Activated T-cell treated with anti-CD3 and anti-CD28 coated beads for 48 hours (primary cell): Measurements from ENCODE around the gene SIRT2.

Experiments
- DNase-seq: peaks from one replicate; pipeline ENCODE4 v3.0.0-alpha.2; 2020; ENCODE audit warnings: low read depth

SIRT2 gene

DNA sequence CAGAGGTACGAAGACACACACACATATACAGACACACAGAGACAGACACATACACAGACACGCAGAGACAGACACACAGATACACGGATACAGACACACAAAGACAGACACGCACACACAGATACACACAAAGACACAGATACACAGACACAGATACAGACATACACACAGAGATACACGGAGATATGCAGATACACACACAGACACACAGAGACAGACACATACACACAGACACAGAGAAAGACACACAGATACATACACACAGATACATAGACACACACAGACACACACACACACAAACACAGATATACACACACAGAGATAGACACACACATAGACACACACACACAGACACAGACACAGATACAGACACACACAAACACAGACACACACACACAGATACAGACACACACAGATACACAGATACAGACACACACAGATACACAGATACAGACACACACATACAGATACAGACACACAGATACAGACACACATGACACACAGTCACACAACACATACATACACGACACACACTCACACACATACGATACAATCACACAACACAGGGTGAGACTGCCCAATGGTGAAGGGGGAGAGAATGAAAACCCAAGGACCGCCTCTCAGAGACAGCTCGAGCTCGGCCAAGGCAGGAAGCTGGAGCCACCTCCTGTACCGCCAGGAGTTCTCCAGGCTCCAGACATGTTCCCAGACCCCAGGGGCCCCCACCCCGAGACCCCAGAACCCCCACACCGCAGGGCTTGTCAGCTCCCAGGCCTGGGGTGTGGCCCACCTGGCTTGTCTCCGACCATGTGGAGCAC, 21.4 kb upstream of the SIRT2 start:
- DNase-seq, result no peak

DNA sequence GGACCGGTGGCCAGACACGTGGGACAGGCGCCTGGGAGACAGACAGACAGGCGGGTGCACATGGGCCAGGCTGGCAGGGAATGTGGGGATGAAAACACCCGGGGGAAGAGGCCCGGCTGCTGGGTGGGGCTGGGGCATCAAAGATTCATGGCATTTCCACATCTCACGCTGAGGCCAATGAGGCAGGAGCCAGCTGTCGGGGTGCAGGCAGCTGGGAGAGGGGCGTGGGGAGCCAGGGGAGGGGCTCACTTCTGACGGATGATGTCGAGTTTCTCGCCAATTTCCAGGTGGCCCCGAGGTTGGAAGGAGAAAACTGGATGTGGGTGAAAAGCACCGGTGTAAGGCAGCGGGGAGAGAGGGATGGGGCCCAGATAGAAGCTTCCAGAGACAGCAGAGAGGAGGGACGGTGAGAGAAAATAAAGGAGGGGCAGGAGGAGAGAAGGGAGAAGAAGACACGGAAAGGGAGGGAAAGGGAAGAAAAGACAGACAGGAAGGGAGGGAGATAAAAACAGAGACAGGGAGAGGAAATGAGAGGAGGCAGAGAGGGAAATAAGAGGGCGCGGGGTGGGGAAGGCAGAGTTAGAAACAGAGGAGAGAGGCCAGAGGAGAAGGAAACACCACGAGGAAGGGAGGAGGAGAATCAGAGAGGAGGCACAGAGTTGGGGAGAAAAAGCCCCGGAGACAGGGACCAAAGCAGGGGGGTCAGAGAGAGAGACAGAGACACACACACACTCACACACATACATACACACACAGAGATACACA, 20.6 kb upstream of the SIRT2 start:
- no peak for DNase-seq

DNA sequence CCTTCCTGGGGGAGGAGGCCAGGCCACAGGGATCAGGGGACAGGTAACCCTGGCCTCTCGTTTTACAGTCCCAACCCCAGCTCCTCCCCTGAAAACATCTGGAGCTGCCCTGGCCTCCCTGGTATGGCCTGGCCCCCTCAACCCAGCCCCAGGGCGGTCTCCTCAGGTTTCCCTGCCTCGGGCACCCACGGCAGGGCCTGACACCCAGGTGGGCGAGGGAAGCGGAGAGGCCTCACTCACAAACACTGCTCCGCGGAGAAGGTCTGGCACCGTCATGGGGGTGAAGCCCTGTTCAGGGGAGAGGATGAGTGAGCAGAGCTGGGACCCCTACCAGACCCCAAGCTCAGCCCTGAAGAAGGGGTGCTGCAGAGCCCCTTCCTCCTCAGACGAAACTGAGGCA, 19.1 kb upstream of the SIRT2 start:
- no peak for DNase-seq

DNA sequence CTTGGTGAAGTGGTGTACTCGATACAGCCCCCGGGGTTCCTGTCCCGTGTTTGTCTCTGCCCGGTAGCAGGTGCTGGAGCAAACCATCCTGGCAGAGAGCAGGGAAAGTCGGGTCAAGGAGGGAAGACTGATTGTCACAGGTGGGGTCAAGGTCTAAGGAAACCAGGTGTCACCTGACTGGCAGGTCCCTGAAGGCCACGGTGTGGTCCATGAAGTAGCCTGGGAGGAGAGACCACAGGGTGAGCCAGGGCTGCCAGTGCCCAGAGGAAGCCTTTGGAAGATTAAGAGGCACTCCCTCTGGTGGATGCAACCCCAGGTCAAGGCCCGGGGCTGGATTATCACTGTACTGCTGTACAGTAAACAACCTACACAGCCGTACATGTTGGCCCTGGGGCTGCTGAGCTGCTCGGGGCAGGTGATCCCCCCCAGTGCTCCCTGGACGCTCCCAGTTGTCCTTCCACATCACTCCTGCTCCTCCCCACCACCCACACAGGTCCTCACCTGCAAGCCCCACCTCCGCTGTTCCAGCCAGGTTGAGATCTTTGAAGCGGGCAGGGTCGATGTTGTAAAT, 18.6 kb upstream of the SIRT2 start:
- no peak for DNase-seq

DNA sequence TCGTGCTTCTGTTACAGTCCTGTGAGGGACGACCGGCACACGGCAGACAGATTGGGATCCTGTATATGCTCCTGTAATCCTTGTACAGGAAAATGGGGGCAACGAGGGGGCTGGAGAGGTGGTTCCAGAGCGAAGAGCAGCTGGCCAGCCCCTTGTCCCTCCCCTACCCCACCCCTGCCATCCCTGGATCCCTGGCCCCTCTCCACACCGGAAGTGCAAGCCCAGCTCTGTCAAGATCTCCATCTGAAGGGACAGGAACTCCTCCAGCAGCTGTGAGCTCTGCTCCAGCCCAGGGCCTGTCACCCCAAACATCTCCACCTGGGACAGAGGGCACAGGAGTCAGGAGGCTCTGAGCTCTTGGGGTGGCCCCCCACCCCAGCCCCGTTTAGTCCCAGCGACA, 18.1 kb upstream of the SIRT2 start:
- DNase-seq, result no peak

DNA sequence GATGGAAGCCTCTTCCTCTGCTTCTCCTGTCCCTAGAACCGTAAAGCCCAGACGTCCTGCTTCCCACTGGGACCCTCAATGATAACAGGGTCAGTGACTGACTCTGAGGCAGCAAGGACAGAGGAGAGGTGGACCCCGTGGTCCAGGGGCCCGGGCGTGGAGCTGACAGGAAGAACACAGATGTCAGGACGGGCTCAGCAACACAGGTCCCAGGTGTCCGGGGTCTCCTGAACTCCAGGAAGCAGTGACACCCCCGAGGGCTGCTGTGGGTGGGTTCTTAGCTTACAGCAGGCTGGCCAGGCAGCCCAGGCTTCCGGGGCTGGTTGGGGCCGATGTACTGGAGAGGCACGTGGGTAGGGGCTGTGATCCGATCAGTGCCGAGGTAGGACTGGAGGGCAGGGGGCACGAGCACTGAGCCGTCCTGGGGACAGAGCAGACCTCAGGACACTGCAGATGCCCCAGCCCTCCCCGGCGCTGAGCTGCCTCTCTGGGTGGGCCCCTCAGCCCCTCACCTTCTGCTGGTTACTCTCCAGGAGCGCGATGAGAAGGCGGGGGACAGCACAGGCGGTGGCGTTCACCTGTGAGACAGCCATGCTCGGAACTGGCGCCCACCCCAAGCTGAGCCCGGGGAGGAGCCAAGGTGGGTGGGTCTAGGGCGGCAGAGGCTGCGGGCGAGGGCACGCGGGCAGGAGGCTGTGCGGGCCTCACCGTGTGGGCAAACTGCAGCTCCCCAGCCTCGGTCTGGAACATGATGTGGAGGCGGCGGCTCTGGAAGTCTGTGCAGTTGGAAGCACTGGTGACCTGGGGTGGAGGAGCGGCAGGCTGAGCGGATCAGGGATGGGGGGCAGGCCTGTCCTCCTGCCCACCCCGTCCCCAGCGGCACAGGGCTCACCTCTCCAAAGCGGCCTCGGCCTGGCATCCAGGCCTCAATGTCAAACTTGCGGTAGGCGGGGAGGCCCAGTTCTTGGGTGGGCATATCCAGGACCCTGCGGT, 16.2 kb upstream of the SIRT2 start:
- no peak for DNase-seq

DNA sequence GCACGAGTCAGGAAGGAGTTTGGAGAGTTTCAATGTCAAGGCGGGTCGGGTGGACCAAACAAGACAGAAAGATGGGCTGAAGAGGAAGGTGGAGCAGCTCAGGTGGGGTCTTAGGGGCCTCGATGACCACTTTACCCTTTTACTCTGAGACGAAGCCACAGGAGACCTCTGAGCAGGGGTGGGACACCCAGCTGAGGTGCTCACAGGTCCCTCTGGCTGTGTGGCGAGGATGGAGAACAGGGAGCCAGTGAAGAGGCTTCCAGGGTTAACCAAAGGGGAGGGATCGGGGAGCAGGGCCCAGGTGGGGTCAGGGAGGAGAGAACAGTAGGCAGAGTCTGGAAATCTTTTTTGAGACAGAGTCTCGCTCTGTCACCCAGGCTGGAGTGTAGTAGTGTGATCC, 14.5 kb upstream of the SIRT2 start:
- DNase-seq, result no peak

DNA sequence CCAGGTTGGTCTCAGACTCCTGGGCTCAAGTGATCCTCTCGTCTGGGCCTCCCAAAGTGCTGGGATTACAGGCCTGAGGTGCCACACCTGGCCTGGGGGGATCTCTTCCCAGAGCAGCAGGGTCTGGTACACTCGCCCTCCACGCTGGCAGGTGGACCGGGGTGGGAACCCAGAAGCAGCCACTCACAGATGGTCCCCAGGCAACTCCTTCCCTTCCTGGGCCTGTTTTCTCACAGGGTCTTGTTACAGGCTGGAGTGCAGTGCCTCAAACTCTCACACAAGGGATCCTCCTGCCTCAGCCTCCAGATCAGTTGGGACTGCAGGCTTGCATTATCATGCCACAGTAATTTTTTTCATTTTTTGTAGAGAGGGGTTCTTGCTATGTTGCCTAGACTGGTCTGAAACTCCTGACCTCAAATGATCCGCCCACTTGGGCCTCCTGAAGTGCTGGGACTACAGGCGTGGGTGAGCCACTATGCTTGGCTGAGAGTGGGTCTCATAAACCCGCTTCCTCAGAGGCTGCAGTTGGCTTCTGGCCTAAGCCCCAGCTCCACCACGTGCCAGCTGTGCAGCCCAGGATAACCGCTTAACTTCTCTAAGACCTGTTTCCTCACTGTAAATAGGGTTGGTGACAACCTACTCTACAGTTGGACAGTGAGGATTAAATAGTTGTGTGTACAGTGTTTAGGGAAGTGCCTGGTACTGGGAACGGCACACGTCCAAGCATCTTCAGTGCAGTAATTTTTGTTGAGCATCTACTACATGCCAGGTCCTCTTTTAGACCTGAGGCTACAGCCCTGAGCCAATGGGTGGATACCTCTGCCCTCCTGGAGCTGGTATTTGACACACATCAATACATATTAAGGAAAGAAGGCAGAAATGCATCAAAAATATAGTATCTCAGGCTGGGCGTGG, 13.4 kb upstream of the SIRT2 start:
- DNase-seq, result no peak

DNA sequence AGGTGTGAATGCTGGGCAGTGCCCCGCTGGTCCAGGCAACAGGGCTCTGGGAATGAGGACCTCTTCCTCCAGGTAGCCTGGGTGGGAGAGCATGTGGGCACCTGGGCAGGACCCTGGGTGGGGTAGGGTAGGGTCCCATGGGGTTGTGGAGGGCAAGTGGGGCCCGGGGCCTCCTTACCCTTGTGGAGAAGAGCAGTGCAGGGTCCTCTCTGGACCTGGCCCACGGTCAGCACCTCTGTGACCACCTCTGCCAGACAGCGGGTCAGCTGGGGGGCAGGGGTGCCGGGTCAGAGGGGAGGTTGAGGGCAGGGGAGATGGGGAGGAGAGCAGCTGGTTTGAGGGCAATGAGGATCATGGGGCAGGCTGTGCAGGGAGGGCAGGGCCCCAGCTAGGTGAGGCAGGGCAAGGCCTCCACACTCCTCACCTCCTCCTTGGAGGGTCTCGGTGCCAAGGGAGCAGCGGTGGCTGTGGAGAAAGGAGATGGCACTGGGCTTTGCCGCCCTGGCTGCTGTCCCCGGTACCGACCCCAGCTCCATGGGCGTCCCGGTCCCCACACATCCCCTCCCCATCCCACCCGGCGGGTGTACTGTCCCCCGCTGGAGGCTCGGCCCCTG, 12.1 kb upstream of the SIRT2 start:
- DNase-seq, result no peak

DNA sequence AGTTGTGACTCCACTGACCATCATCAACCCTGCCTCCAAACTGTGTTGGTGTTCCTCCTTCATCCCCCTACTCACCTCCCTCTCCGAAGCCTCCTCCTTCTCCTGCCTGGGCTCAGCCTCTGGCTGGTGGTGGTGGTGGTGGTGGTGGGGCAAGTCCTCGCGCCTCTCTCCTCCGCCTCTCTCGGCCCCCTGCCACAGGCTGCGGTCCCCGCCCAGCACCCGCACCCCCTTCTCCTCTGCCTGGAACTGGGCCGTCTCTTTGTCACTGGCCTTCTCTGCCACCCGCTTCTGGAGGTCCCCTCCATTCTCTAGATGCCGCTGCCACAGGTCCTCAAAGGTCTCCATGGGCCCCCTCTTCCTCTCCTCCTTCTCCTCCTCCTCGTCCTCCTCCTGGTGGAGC, 11.1 kb upstream of the SIRT2 start:
- no peak for DNase-seq

DNA sequence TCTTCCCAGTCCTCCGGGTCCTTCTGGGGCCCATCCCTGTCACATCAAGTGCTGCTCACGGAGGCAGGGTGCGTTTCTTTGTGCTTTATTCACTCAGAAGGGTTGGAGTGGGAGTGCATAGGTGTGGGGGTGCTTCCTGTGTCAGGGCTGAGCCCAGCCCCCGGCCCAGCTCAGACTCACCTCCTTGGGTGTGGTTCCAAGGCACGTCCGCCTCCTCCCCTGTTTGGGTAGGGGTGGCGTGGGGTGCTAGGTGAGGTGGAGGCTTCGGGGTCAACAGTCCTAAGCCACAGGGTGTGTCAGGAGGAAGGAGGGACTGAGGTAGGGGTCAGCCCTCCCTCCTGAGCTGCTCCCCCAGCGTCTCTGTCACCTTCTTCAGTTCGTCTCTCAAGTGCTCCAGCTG, 9.5 kb upstream of the SIRT2 start:
- no peak for DNase-seq

DNA sequence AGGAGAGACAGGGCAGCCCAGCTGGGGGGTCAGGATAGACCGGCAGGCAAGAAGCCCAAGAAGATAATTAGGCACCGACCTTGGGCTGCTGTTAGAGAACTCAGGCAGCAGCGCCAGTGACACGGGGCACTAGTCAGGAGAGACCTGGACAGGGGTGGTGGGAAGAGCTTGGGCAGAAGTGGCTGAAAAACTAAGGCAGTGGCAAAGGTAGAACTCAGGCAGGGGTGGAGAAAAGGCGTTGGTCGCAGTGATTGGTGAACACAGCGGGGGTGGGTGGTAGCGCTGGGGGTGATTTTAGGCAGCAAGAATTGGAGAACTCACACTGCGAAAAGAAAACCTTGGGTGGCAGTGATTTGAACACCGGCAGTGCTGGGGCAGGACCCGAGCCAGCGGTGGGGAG, 8.3 kb upstream of the SIRT2 start:
- DNase-seq, result no peak

DNA sequence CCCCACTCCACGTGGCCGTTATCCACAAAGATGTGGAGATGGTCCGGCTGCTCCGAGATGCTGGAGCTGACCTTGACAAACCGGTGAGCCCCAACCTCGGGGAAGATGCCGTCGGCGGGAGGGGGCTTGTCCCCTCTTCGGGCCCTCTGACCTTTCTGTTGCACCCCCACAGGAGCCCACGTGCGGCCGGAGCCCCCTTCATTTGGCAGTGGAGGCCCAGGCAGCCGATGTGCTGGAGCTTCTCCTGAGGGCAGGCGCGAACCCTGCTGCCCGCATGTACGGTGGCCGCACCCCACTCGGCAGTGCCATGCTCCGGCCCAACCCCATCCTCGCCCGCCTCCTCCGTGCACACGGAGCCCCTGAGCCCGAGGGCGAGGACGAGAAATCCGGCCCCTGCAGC, 7.8 kb upstream of the SIRT2 start:
- DNase-seq, result no peak

DNA sequence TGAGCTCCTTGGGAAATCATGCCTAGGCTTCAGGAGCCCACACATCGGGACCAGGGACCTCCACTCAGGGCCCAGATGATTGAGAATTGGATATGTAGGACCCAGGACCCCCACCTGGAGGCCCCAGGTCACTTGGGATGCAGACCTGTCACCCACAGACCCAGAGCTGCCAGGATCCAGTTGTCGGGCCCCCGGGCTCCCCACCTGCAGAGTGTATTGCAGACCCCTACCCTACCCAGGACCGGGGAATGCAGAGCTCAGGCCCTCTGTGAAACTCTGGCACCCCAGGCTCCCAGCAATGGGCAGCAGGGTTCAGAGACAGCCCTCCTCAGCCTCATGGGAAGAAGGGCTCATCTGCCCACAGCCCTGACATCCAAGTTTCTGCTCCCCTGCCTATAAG, 6.2 kb upstream of the SIRT2 start:
- DNase-seq, result no peak

DNA sequence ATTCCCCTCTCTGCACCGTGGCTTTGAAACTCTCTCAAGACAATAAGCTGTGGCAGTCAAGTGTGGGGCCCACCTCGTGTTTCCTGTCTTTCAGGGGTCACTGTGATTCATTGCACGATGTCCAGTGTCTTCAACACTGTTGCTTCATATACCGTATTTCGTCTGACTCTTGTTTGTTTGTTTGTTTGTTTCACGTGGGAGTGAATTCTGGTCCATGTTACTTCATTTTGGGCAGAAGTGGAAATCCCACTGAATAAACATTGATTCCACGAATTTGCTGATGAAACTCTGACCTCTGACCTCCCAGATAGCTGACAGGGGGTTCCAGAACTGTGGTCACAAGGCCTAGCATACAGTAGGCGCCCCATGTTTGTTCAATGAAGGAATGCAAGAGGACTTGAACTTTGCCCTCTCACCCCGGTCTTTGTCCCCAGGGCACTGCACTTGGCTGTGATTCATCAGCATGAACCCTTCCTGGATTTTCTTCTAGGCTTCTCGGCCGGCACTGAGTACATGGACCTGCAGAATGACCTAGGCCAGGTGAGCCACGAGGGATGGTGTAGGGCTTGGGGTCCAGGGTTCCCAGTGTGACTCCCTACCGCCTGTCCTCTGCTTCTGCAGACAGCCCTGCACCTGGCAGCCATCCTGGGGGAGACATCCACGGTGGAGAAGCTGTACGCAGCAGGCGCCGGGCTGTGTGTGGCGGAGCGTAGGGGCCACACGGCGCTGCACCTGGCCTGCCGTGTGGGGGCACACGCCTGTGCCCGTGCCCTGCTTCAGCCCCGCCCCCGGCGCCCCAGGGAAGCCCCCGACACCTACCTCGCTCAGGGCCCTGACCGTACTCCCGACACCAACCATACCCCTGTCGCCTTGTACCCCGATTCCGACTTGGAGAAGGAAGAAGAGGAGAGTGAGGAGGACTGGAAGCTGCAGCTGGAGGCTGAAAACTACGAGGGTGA, 5.4 kb upstream of the SIRT2 start:
- no peak for DNase-seq

DNA sequence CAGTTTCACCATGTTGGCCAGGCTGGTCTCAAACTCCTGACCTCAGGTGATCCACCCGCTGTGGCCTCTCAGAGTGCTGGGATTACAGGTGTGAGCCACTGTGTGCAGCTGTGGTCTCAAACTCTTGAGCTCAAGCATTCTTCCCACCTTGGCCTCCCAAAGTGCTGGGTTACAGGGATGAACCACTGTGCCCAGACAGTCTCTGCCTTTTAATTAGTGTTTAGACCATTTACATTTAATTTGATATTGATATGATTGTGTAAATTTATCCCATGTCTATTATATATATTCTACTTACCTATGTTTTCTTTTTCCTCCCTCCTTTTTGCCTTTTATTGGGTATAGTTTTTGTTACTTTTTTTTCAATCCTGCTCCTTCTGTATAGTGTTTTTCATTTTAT, 2.3 kb upstream of the SIRT2 start:
- DNase-seq, result no peak

DNA sequence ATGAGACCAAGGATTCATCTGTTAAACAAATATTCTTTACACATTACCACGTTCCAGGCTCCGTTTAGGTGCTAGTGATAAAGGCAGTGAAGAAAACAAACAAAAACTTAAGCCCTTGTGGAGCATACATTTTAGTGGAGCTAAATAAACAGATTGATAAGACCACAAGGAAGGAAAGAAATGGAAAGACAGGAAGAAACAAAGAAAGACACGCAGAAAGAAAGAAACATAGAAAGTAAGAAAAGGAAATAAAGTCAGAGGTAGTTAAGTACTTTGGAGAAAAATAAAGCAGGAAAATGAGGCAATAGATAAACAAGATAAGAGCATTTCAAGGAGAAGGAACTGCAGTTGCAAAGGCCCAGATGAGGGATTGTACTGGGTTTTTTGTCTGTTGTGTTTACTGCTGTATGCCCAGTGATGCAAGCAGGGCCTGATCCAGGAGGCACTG, 1.3 kb upstream of the SIRT2 start:
- no peak for DNase-seq

DNA sequence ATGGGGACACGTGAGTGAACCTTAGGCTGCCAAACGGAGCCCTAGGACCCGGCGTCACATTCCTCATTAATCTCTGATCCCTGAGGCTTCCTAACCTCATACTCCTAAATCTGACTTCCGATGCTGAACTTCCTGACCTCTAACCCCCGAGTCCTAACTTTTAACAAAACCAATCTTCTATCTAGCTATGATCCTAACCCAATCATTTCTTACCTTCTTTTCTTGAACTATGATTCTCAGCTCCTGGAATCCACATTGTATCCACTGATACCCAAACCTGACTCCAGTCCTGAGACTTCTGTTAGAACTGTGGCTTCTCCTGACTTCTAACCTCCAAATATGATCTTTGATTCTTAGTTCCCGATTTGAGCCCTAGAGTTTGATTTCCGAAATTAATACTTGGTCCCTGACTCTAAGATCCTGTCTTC, 798 bp upstream of the SIRT2 start:
- DNase-seq, result no peak

DNA sequence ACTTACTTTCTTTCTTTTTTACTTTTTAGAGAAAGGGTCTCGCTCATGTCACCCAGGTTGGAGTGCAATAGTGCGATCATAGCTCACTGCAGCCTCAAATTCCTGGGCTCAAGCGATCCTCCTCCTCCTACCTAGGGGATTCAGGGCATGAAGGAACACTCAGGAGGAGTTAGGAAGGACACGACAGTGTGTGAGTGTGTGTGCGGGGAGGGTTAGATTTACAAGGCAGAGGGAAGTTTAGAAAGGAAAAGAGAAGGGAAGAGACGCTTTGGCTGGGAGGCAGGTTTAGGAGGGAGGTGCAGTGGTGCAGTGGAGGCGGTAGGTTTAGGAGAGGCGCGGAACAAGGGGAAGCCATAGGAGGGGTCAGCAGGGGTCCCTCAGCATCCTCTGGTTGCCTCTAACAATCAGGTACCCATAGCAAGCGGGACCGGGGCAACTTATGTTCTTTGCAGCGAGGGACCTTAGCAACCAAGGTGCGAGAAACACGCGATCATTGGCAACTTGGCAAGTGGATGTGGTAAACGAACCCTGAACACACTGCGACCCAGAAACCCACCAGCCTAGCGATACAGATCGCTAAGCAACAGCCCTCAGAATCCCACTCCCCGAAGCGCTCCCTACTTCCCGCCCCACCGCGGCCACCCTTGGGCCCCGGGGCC, 501 bp downstream of the SIRT2 start:
- DNase-seq, result no peak
